ENCODE results near the gene TJAP1. TPM values are rescaled to one million over a fixed set of nuclear protein-coding genes. Genes with fewer than 3 reads are reported as not detected.

TJAP1 gene
- total and polyA plus RNA-seq, 2 donors (not counting 1 experiment from before 2014, with no cell fraction given), result 8.9 to 18.9 TPM

DNA sequence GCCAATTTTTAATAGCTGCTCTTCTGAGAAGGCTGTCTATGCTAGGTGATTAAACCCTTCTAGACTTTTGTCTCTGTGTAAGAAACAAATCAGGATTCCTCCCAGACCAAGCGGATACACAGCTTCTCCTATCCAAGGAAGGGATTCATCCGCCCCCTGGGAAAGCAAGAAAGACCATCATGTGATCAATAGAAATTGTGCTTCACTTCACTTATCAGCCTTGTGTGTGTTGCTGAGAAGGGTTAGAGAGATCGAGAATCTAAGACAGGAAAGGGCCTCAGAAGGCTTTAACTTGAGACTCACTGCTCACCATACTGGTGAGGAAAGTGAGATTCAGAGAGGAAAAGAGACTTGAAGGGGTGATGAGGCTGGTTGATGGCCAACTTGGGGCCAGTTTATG, 48.5 kb upstream of the TJAP1 start:
- Histone ChIP-seq H3K9ac (ENCODE audit: insufficient read depth, low read length) (no peak overlapping the region), H4K20me1 (ENCODE audit: control insufficient read depth, extremely low read depth, insufficient read depth, low read length) (no peaks in the 10 kb centered on the region), H3K36me3 (ENCODE audit: control insufficient read depth, insufficient read depth, low read length) (peaks cover 5% of the 10 kb centered on the region), H3K4me1 (ENCODE audit: control insufficient read depth, extremely low read depth, insufficient read depth, low read length) (peaks cover 3% of the 10 kb centered on the region), H3K27me3 (ENCODE audit: control insufficient read depth, insufficient read depth, low read length) (no peaks in the 10 kb centered on the region), H2AFZ (ENCODE audit: low read length) (no peak overlapping the region), H3K4me3 (replicated peaks in 1 of 4; ENCODE audit: control extremely low read depth in 1 of 4, insufficient read depth in 1 of 4, low read depth in 3 of 4, low read length in 4 of 4) (peak overlapping the region; percentile 93 to 99 (median 96)), H3K4me2 (ENCODE audit: extremely low read depth, insufficient read depth, low read length) (peak overlapping the region; percentile 57), H3K9me3 (ENCODE audit: control insufficient read depth, insufficient read depth, low read depth, low read length) (no peaks in the 10 kb centered on the region), H3K79me2 (ENCODE audit: control insufficient read depth, insufficient read depth, low read length) (peaks cover 17% of the 10 kb centered on the region), H3K27ac (ENCODE audit: insufficient read depth, low read length) (no peak overlapping the region)
- TF ChIP-seq, protein P1, sequence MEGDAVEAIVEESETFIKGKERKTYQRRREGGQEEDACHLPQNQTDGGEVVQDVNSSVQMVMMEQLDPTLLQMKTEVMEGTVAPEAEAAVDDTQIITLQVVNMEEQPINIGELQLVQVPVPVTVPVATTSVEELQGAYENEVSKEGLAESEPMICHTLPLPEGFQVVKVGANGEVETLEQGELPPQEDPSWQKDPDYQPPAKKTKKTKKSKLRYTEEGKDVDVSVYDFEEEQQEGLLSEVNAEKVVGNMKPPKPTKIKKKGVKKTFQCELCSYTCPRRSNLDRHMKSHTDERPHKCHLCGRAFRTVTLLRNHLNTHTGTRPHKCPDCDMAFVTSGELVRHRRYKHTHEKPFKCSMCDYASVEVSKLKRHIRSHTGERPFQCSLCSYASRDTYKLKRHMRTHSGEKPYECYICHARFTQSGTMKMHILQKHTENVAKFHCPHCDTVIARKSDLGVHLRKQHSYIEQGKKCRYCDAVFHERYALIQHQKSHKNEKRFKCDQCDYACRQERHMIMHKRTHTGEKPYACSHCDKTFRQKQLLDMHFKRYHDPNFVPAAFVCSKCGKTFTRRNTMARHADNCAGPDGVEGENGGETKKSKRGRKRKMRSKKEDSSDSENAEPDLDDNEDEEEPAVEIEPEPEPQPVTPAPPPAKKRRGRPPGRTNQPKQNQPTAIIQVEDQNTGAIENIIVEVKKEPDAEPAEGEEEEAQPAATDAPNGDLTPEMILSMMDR (conservative IDR thresholded peaks at IDR 0.05 in 1 of 2, IDR thresholded peaks at IDR 0.05 in 1 of 2; ENCODE audit: low read depth in 1 of 2, low read length in 2 of 2), result no peak
- TF ChIP-seq EZH2 (IDR thresholded peaks at IDR 0.05; ENCODE audit: low read length, missing control alignments), result no peak
- DNase-seq (ENCODE audit: low read depth in 2 of 2), result peak in 1 of 2 donors; percentile 8

DNA sequence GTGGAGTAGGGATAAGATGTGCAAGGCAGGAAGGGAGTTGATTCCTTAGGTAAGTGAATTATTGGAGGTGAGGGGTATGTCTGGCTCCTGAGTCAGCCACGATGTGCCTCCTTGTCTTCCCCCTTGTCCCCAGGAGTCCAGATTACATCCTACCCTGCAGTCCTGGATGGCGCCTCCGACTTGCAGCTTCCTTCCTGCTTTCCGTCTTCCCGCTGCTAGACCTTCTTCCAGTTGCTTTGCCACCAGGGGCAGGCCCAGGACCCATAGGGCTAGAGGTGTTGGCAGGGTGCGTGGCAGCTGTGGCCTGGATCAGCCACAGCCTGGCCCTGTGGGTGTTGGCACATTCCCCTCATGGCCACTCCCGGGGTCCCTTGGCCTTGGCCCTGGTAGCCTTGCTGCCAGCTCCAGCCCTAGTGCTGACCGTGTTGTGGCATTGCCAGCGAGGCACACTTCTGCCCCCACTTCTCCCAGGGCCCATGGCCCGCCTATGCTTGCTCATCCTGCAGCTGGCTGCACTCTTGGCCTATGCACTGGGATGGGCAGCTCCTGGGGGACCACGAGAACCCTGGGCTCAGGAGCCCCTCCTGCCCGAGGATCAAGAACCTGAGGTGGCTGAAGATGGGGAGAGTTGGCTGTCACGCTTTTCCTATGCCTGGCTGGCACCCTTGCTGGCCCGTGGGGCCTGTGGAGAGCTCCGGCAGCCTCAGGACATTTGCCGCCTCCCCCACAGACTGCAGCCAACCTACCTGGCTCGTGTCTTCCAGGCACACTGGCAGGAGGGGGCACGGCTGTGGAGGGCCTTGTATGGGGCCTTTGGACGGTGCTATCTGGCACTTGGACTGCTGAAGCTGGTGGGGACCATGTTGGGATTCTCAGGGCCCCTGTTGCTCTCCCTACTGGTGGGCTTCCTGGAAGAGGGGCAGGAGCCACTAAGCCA, 45.1 kb upstream of the TJAP1 start:
- no peak overlapping the region for H3K4me2 ChIP-seq (ENCODE audit: extremely low read depth, insufficient read depth, low read length)
- H3K9me3 ChIP-seq (ENCODE audit: control insufficient read depth, insufficient read depth, low read depth, low read length), result no peaks in the 10 kb centered on the region
- H4K20me1 ChIP-seq (ENCODE audit: control insufficient read depth, extremely low read depth, insufficient read depth, low read length), result no peaks in the 10 kb centered on the region
- H2AFZ ChIP-seq (ENCODE audit: low read length), result no peak overlapping the region
- H3K27me3 ChIP-seq (ENCODE audit: control insufficient read depth, insufficient read depth, low read length), result no peaks in the 10 kb centered on the region
- H3K9ac ChIP-seq (ENCODE audit: insufficient read depth, low read length), result no peak overlapping the region
- H3K79me2 ChIP-seq (ENCODE audit: control insufficient read depth, insufficient read depth, low read length), result peaks cover 17% of the 10 kb centered on the region
- no peak for DNase-seq (ENCODE audit: low read depth in 2 of 2)
- no peak for TF ChIP-seq EZH2 (IDR thresholded peaks at IDR 0.05; ENCODE audit: low read length, missing control alignments)
- TF ChIP-seq, protein P1 (conservative IDR thresholded peaks at IDR 0.05 in 1 of 2, IDR thresholded peaks at IDR 0.05 in 1 of 2; ENCODE audit: low read depth in 1 of 2, low read length in 2 of 2), result no peak
- H3K4me1 ChIP-seq (ENCODE audit: control insufficient read depth, extremely low read depth, insufficient read depth, low read length), result peaks cover 16% of the 10 kb centered on the region
- H3K36me3 ChIP-seq (ENCODE audit: control insufficient read depth, insufficient read depth, low read length), result peaks cover 8% of the 10 kb centered on the region
- H3K27ac ChIP-seq (ENCODE audit: insufficient read depth, low read length), result no peak overlapping the region
- no peak overlapping the region for H3K4me3 ChIP-seq (replicated peaks in 1 of 4; ENCODE audit: control extremely low read depth in 1 of 4, insufficient read depth in 1 of 4, low read depth in 3 of 4, low read length in 4 of 4)

DNA sequence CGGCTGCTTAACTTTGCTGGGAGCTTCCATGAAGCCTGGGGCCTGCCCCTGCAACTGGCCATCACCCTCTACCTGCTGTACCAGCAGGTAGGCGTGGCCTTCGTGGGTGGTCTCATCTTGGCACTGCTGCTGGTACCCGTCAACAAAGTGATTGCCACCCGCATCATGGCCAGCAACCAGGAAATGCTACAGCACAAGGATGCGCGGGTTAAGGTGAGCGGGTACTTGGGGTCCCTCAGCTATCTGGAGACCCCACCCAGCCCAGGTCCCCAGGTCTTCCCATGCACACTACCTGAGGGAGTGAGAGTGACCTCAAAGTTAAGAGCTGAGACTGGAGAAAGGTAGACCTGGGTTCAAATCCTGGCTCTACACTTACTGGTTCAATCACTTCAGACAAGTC, 44.2 kb upstream of the TJAP1 start:
- H3K79me2 ChIP-seq (ENCODE audit: control insufficient read depth, insufficient read depth, low read length), result peaks cover 13% of the 10 kb centered on the region
- no peak overlapping the region for H2AFZ ChIP-seq (ENCODE audit: low read length)
- H3K4me2 ChIP-seq (ENCODE audit: extremely low read depth, insufficient read depth, low read length), result no peak overlapping the region
- no peak overlapping the region for H3K9ac ChIP-seq (ENCODE audit: insufficient read depth, low read length)
- no peak for TF ChIP-seq EZH2 (IDR thresholded peaks at IDR 0.05; ENCODE audit: low read length, missing control alignments)
- TF ChIP-seq, protein P1 (conservative IDR thresholded peaks at IDR 0.05 in 1 of 2, IDR thresholded peaks at IDR 0.05 in 1 of 2; ENCODE audit: low read depth in 1 of 2, low read length in 2 of 2), result no peak
- no peak for DNase-seq (ENCODE audit: low read depth in 2 of 2)
- no peaks in the 10 kb centered on the region for H4K20me1 ChIP-seq (ENCODE audit: control insufficient read depth, extremely low read depth, insufficient read depth, low read length)
- H3K27ac ChIP-seq (ENCODE audit: insufficient read depth, low read length), result no peak overlapping the region
- no peaks in the 10 kb centered on the region for H3K9me3 ChIP-seq (ENCODE audit: control insufficient read depth, insufficient read depth, low read depth, low read length)
- peaks cover 16% of the 10 kb centered on the region for H3K4me1 ChIP-seq (ENCODE audit: control insufficient read depth, extremely low read depth, insufficient read depth, low read length)
- no peaks in the 10 kb centered on the region for H3K27me3 ChIP-seq (ENCODE audit: control insufficient read depth, insufficient read depth, low read length)
- peaks cover 10% of the 10 kb centered on the region for H3K36me3 ChIP-seq (ENCODE audit: control insufficient read depth, insufficient read depth, low read length)
- no peak overlapping the region for H3K4me3 ChIP-seq (replicated peaks in 1 of 4; ENCODE audit: control extremely low read depth in 1 of 4, insufficient read depth in 1 of 4, low read depth in 3 of 4, low read length in 4 of 4)

Data from fibroblast of lung (primary cell).